H4 (cell line): Measurements from ENCODE around the gene HOXA9. TPM values are rescaled to one million over a fixed set of nuclear protein-coding genes. Genes with fewer than 3 reads are reported as not detected.

Experiments used
- DNase-seq: peaks from one replicate; pipeline ENCODE4 v3.0.0-alpha.2; 2015; ENCODE audit warnings: low spot score
- total RNA-seq: library from RNA; depleted of rRNA; stranded (reverse); fragments of >200 nt; shearing (Covaris generic); gene quantifications from 2 replicates; pipeline ENCODE4 v1.2.3, GENCODE V29; 2014

The HOXA9 gene
- total RNA-seq, 1 experiment from 2014 or later, result 0.17 TPM

DNA sequence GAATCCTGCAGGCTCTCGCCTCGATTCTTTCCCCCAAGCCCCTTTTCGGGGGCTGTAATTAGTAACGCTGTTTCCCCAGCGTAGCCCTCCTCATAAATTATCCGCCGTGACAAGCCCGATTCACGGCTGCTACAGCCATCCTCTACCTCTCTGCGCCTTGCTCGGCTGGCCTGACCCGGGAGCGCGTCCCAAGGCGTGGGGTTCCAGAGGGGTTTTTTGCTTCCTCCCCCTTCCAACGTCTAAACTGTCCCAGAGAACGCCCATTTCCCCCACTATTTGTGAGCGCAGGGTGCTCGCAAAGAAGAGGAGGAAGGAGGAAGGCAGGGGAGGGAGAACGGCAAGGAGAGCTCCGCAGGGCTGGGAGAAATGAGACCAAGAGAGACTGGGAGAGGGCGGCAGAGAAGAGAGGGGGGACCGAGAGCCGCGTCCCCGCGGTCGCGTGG lies 22.7 kb downstream of the HOXA9 start:
- no peak for DNase-seq

DNA sequence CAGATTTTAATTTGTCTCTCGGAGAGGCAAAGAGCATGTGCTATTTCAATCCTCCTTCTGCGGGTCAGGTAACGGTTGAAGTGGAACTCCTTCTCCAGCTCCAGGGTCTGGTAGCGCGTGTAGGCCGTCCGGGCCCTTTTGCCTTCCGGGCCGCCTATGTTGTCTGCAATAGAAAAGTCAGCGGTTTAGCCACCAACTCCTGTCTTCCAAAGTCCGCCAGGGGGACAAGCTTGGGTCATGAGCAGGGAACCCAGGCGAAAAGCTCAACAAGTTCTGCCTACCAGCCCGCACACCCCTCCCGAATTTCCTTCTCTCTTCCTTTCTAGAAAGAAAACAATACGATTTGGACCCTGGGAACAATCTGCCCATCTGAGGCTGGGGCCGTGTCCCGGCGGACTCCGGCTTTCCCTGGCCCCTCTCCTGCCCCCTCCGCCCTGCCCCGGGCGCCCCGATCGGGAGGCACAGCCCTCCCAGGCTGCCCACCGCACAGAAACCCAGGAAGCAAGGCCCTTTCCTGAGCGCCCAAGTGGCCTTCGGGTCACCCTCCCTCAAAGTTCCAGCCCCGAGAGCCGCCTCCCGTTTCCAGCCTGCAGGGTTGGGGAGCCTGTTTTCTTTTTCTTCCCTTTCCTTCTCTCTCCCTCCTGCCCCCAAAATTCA lies 23.3 kb downstream of the HOXA9 start:
- no peak for DNase-seq

DNA sequence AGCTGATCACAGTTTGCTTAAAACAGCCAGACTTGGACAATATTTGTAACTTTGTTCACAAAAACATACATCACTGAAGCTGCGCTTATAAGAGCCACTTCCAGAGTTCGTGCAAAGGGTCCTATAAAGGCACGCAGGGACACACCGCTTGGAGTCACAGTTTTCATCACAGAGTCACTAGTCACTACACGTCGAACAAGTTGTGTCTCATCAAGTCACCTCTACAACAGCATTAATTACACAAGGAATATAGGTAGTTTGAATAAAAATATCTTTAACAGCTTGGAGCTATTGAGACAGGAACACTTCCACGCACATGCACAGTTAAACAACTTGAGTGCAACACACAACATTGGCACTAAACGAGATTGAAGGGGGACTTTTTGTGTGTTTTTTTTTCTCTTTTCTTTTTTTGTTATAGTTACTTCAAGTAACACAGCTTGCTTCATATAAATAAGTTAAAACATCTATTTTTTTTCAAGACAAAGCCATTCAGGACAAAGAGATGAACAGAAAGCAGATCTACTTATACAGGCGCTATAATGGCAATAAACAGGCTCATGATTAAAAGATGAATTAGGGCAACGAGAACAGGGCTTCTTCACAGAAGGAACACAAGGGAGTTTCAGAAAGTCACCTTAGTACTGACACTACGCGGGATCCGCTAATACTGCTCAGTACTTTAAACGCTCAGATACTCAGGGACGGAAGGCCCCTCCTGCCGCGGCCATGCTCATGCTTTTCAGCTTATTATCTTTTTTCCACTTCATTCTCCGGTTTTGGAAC lies 24.0 kb downstream of the HOXA9 start:
- DNase-seq, result no peak

GRCh38 chr7:27140126-27140857 lies 25.0 kb downstream of the HOXA9 start:
- no peak for DNase-seq

- DNase-seq, result no peak
Measured at GRCh38 chr7:27139334-27140125, 25.8 kb downstream of the HOXA9 start.

GRCh38 chr7:27138985-27139333 lies 26.4 kb downstream of the HOXA9 start:
- no peak for DNase-seq

DNA sequence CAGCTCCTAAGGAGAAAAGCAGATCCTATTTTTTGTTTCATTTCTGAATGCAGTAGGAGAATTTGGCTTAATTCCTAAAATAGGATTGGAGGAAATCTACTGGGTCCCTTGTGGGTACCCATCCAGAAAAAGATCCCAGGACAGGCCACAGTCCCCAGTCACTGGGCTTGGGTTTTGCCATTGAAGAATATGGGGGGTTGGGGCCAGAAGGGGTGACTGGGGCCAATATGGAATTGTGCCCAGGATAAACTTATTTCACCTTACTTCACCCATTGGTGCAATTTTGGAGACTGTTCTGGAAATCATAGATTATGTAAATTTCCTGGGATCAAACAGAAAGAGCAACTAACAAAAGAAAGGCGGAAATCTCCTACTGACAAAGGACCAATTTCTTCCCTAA lies 26.9 kb downstream of the HOXA9 start:
- DNase-seq, result no peak

DNA sequence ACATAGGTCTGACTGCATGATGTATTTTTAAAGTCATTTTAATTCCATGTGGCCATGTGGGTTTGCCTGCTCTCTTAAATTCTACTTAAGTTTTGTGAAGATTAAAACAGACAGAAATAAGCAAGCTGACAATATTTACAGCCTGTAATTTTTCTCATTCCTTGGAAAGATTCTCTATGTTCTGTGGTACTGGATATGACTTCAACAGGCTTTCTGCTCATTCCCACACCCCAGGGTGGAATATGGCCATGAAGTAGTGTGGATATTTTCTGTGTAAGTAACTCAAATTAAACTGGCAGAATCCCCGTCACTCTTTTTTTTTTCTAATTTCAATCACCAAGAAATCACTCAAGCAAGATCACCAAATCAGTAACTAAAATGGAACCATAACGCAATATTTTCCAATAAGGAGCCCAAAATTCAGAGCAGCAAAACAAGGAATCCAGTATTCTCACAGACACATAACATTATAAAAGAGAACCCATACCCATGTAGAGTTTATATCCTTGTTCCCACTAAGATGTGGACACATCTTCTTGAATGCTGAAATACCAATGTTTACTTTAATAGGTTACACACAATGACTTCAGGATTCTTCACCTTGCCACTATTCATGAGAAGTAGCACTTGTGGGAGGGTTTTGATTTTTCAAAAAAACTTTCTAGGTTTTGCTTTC lies 27.6 kb downstream of the HOXA9 start:
- no peak for DNase-seq

GRCh38 chr7:27134392-27134791 lies 30.9 kb downstream of the HOXA9 start:
- peak; percentile 87 for DNase-seq

DNA sequence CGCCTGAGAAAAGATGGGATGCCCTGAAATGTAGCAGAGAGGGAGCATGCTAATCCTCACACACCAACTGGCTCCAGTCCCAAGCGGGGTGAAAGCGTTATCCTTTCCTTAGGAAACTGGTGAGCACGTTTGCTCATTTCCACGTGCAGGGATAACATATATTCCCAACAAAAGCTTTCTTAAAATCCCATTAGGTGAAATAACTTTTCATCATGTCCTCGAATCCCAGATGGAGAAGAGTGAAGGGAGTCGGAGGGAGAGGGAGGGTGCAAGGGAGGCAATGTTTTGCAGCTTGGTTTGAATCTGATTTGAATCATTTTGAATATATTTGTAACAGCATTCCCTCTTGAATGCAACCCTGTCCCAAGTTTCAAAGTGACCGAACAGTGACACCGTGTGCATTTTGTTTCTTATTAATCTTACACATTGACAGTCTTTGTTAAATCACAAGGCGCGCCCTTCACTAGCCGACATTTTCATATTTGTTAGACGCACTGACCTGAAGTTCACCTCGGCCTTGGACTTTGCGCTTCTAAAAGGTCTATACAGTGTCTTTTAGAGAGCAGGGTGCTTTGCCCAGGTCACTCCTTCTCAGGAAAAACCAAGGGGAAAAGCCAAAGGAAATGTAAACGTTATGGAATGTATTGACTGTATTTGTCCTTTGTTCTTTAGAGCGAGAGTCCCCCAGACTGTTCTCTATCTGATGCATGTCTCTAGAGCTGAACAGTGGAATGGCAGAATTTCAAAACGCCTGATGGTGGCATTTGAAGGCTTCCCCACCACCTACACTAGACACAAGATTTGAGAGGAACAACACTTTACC lies 31.7 kb downstream of the HOXA9 start:
- no peak for DNase-seq

DNA sequence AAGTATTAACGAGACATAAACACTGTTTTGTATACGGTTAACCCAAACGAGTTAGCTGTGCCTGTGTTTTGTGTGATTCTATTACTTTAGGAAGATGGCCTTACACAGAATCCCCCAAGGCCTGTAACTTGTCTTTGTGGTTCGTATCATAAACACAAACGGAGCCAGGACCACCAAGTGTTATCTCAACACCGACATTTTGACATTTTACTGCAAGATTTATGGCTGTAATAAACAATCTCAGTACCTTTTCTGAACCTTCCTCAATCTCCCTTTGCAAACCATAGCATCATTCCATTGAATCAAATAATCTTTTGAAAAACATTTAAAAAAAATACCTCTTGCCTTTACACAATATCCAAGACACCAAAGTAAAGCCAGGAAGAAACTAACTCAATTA lies 32.4 kb downstream of the HOXA9 start:
- no peak for DNase-seq

DNA sequence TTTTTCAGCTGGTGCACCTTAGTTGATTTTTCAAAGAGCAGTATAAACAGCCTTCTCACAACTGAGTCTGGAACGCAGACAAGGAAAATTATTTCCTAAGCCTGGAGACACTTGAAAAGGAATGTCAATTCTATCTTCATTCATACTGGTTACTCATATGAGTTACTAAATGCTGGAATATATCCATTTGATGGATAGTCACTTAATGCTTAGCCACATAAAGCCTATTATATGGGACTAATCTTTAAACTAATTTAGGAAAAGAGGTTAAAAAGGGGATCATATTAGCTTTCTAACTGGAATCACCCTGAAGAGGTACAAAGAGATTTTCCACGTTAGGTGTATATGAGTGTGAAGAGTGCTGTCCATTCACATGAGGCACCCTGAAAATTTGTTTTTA lies 33.1 kb downstream of the HOXA9 start:
- DNase-seq, result no peak

DNA sequence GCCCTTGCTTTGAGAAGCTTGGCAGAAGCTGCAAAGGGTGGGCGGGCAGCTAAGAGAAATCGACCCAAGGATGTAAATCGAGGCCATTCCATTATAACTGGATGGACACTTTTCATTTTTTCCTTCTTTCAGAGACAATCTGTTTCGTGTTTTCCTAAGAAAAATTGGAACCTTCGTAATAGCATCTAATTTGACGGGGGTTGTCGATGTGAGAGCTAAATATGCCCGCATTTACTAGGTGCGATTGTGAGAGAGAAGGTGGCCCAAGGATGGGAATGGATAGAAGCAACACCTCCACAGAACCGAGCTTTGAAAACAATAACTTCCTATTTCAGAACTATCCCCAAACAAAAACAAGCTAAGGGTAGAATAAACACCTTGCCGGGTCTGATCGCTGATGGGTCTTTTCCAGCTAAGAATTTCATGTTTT lies 33.9 kb downstream of the HOXA9 start:
- no peak for DNase-seq

- peak; percentile 93 for DNase-seq
Measured at GRCh38 chr7:27130540-27131389, 34.6 kb downstream of the HOXA9 start, which contains the start of gene HOXA4. TSS of gene HOXA4 (minus strand) at chr7:27130757. CDS start at chr7:27130733, 24 bp downstream.

DNA sequence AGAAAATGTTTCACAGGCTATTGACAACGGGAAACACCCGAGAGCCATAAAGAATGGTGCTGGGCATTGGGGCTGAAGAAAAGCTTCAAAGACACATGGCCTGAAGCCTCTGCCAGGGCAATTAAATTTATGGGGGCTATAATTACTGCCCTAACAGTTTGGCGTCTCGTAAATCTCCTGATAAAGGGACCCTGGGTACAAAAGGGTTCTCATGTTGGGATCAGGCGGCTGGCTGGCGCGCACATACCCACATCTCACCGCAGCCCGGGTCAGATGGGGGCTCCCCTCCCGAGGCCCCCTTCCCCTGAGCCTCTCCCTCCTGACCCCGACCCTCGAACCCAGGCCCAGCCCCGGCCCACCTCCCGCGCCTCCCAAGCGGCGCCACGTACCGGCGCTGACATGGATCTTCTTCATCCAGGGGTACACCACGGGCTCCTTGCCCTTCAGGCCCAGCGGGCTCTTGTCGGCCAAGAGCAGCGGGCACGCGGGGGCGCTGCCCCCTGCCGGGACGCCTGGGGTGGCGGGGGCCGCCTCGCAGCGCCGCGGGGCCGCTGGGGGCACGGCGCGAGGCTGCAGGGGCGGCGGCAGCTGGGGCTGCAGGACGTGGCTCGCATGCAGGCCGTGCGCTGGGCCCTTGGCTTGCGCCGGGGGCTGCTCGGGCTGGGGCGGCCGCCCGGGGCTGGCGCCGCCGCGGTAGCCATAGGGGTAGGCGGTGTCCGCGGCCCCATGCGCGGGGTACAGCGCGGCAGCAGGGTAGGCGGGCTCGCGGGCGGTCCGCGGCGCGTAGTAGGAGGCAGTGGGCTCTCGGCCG lies 35.4 kb downstream of the HOXA9 start:
- DNase-seq, result no peak

- DNase-seq, result no peak
Measured at GRCh38 chr7:27128776-27129728, 36.3 kb downstream of the HOXA9 start.

DNA sequence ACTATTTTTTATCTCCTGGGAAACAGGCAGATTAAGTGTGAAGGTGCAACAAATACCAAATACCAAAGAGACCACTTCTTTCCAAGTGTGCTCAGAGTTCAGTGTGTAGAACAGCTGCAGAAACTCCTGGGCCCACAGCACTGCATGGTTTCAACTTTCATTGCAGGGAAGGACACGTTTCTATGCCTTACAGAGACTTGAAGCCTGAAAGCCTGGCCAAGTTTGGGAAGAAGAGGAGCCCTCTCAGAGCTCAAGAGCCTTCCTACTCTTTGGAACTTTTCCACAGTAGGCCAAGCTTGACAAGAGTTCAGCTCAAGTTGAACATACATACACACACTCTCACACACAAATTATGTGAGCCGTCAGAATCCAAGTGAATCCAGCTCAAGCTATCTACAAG lies 37.3 kb downstream of the HOXA9 start:
- no peak for DNase-seq
